ENCODE data around the gene TTF1. TPM values are rescaled to one million over a fixed set of nuclear protein-coding genes. Genes with fewer than 3 reads are reported as not detected.

TTF1 gene, protein sequence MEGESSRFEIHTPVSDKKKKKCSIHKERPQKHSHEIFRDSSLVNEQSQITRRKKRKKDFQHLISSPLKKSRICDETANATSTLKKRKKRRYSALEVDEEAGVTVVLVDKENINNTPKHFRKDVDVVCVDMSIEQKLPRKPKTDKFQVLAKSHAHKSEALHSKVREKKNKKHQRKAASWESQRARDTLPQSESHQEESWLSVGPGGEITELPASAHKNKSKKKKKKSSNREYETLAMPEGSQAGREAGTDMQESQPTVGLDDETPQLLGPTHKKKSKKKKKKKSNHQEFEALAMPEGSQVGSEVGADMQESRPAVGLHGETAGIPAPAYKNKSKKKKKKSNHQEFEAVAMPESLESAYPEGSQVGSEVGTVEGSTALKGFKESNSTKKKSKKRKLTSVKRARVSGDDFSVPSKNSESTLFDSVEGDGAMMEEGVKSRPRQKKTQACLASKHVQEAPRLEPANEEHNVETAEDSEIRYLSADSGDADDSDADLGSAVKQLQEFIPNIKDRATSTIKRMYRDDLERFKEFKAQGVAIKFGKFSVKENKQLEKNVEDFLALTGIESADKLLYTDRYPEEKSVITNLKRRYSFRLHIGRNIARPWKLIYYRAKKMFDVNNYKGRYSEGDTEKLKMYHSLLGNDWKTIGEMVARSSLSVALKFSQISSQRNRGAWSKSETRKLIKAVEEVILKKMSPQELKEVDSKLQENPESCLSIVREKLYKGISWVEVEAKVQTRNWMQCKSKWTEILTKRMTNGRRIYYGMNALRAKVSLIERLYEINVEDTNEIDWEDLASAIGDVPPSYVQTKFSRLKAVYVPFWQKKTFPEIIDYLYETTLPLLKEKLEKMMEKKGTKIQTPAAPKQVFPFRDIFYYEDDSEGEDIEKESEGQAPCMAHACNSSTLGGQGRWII
- total RNA-seq, result 10 to 100 TPM; 24.9 to 27.7 (median 26.1) TPM

DNA sequence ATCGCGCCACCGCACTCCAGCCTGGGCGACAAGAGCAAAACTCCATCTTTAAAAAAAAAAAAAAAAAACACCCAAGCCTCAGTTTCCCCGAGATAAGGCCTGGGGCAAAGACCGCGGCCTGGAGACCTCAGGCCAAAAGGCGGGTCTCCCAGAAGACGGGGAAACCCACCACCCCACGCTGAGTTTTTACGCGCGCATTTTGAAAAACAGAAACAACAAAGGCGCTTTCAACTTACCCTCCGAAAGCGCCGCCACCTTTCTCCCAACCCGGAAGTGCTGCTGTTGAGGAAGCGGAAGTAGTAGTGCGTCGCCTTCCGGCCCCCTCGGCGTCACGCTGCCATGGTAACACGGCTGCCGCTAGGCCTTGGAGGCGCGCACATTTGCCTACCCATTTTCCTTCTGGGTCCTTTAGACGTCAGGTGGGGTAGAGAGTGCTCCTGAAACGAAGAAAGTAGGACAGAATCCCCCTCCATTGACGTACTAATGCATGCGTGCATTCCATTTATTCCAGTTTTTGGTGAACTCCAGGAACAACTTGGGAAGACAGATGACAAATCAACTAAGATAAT lies at the start of gene TTF1:
Gene TTF1, minus strand, starts transcription at position 287 of the 569 bp plus-strand sequence. CDS start 4,019 bp downstream, outside the sequence.
- peaks cover 11% of the 10 kb centered on the region for H3K27me3 Mint-ChIP-seq (ENCODE audit: low read depth)
- ATAC-seq (peak; percentile 82 to 88), DNase-seq (peak; percentile 92)
- peak within 1 kb of the TSS; percentile 91 for H3K4me3 Mint-ChIP-seq
- peaks cover 59% of the 10 kb centered on the region for H3K4me1 Mint-ChIP-seq (ENCODE audit: low read depth)
- H3K9me3 Mint-ChIP-seq, result no peaks in the 10 kb centered on the region
- peaks cover 16% of the 10 kb centered on the region for H3K36me3 Mint-ChIP-seq (ENCODE audit: insufficient read depth)

DNA sequence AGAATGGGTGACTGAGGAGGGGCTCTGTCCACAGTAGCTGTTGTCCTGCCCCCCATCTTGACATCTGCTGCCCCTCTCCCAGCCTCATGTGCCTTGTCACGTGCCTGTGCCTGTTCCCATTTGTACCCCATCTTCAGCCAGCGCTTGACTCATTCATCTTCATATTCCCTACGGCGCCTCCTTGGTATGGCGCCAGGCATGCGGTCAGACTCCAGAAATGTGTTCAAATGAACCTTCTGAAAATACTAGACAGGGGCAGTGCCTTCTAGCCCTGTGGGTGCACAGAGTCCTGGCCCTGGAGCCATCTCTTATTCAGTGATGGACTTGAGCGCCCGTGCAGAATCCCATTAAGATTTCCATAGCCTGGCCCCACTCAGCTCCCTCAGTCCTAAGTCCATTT lies 49.6 kb upstream of the TTF1 start:
- Mint-ChIP-seq H3K4me3 (no peak overlapping the region), H3K4me1 (ENCODE audit: low read depth) (peaks cover 3% of the 10 kb centered on the region), H3K9me3 (no peaks in the 10 kb centered on the region), H3K27me3 (ENCODE audit: low read depth) (peaks cover 16% of the 10 kb centered on the region), H3K36me3 (ENCODE audit: insufficient read depth) (no peaks in the 10 kb centered on the region)
- DNase-seq (no peak), ATAC-seq (no peak)

DNA sequence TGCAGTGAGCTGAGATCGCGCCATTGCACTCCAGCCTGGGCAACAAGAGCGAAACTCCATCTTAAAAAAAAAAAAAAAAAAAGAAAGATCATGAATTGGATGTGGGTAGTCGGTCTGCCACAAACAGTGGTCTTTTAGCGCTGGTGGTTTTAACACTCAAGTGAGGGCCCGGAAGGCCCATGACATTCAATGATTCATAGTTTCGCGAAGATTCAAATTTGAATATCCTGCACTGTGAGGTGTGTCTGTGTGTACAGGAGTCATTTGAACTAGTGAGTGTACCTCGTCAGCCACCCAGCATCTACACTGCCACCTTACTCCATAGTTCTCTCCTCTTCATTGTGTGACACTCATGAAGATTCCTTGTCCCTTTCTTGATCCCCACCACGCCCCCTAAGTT lies 44.6 kb upstream of the TTF1 start:
- Mint-ChIP-seq H3K4me1 (ENCODE audit: low read depth) (peaks cover 3% of the 10 kb centered on the region), H3K27me3 (ENCODE audit: low read depth) (peaks cover 23% of the 10 kb centered on the region), H3K4me3 (no peak overlapping the region), H3K9me3 (no peaks in the 10 kb centered on the region), H3K36me3 (ENCODE audit: insufficient read depth) (no peaks in the 10 kb centered on the region)
- ATAC-seq (peak; percentile 90 to 95), DNase-seq (no peak)

DNA sequence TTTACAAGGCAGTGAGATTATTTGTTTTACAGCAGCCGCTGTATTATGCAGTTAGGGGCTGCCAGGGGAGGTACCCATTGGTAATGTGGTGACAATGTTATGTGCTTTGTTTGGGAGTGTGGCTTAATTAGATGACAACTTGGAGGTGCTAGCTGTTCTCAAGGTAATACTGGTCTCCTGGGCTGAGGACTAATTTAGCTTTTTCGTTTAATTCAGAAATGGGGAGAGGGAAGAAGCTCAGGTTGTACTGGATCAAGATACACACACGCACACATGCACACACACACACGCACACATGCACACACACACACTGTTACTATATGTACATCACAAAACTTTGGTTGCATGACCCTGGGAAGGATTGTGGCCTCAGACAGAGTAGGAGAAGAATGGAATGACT lies 41.3 kb upstream of the TTF1 start:
- H3K4me1 Mint-ChIP-seq (ENCODE audit: low read depth), result peaks cover 3% of the 10 kb centered on the region
- ATAC-seq (no peak), DNase-seq (no peak)
- H3K27me3 Mint-ChIP-seq (ENCODE audit: low read depth), result peaks cover 31% of the 10 kb centered on the region
- no peaks in the 10 kb centered on the region for H3K9me3 Mint-ChIP-seq
- no peak overlapping the region for H3K4me3 Mint-ChIP-seq
- H3K36me3 Mint-ChIP-seq (ENCODE audit: insufficient read depth), result no peaks in the 10 kb centered on the region

DNA sequence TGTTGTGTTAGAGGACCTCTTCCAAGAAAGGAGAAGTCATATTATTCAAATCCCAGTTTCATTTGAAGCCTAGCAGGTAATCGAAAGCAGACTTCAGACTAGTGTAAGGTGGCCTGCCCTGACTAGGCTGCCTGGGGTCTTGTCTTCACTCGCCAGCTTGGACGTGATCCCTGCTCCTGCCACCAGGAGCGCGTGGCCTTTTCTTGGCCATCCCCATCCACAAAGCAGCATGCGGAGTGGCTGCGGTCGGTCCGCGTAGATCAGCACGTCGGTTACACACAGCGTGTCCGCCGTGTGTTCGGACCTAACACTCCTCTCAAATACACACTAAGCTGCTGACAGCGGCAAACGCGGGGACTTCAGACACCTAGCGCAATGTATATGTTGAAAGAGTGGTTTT lies 40.7 kb upstream of the TTF1 start:
- Mint-ChIP-seq H3K4me1 (ENCODE audit: low read depth) (peaks cover 3% of the 10 kb centered on the region), H3K4me3 (no peak overlapping the region), H3K36me3 (ENCODE audit: insufficient read depth) (no peaks in the 10 kb centered on the region), H3K9me3 (no peaks in the 10 kb centered on the region), H3K27me3 (ENCODE audit: low read depth) (peaks cover 35% of the 10 kb centered on the region)
- DNase-seq (no peak), ATAC-seq (no peak)

DNA sequence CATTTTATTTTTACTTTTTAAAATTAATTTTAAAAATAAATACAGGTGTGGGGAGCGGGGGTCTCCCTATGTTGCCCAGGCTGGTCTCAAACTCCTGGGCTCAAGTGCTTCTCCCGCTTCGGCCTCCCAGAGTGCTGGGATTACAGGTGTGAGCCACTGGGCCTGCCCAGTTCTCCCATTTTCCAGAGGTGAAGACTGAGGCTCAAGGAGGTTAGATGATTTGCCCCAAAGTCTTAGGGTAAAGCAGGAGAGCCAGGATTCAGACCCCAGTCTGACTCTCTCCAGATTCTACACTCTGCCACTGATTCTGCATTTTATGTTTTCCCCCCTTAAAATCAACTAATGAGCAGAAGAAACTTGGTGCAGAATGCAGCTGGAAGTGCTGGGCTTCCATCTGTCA lies 40.2 kb upstream of the TTF1 start:
- no peak for ATAC-seq
- H3K4me1 Mint-ChIP-seq (ENCODE audit: low read depth), result peaks cover 3% of the 10 kb centered on the region
- peaks cover 33% of the 10 kb centered on the region for H3K27me3 Mint-ChIP-seq (ENCODE audit: low read depth)
- H3K4me3 Mint-ChIP-seq, result no peak overlapping the region
- no peak for DNase-seq
- no peaks in the 10 kb centered on the region for H3K9me3 Mint-ChIP-seq
- no peaks in the 10 kb centered on the region for H3K36me3 Mint-ChIP-seq (ENCODE audit: insufficient read depth)

DNA sequence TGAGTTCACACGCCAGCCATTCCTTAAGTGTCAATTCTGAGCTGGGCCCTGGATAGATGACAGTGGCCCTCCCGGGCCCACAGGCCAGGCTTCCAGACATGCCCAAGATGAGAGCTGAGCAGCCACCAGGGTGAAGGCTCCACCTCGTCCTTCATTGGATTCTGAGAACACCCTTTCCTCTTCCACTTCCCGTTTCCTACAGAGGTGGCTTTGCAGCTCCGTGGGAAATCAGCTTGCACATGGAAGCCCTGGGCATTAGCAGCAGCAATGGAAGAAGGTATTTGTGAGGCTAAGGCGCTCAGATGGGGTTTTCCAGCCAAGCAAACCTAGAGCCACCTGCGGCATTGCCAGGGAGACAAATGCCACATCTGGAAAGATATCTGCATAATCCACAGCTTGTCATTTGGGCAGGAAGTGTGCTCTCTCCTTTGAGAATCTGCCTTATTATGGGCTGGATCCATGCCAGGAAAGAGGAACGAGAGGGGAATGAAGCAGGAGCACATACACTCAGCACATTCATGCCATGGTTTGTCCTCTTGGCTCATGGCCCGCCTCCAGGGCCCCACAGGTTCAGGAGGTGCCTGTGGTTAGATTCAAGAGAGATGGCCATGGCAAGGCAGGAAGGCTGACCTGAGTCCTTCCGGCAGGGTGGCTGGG lies 37.4 kb upstream of the TTF1 start:
- H3K4me3 Mint-ChIP-seq, result no peak overlapping the region
- H3K27me3 Mint-ChIP-seq (ENCODE audit: low read depth), result peaks cover 40% of the 10 kb centered on the region

DNA sequence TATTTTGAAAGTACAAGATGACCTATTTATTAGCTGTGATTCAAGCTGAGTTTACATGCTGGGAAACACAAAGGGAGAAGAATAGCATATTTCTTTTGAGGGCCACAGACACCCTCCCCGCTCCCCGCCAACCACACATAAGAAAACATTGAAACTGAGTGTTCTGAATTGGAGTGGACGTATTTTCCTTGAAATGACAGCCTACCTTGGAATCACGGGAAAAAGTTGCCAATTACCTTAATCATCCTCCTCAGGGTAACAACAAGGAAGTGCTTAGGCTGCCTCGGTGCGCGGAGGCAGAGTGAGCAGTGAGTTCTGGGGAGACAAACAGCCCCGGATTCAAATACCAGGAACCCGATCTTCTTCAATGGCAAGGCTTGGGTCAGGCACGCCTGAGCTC lies 34.8 kb upstream of the TTF1 start:
- no peaks in the 10 kb centered on the region for H3K9me3 Mint-ChIP-seq

More for the DNA sequence above, 37.4 kb upstream of the TTF1 start:
- Mint-ChIP-seq H3K9me3 (no peaks in the 10 kb centered on the region), H3K36me3 (ENCODE audit: insufficient read depth) (no peaks in the 10 kb centered on the region), H3K4me1 (ENCODE audit: low read depth) (no peaks in the 10 kb centered on the region)
- ATAC-seq (no peak), DNase-seq (no peak)

DNA sequence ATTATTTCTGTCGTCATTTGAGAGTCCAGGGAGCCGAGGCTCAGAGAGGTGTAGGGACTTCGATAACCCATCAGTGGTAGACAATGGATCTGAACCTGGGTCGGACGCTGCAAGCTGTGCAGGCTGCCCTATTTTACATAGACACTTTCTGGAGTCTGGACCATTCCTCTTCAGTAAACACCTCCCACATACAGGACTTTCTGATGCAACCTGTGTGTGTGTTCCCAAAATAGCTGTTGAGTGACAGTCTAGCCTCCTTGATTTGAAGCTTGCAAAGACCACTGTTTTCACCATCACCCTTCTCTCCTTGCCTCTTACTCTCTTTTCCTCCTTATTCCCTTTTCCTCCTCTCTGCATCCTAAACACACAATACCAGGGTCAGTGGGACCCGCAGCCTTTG lies 34.1 kb upstream of the TTF1 start:
- no peaks in the 10 kb centered on the region for H3K9me3 Mint-ChIP-seq
- peaks cover 51% of the 10 kb centered on the region for H3K27me3 Mint-ChIP-seq (ENCODE audit: low read depth)
- H3K4me3 Mint-ChIP-seq, result no peak overlapping the region
- no peak for DNase-seq
- H3K4me1 Mint-ChIP-seq (ENCODE audit: low read depth), result no peaks in the 10 kb centered on the region
- no peak for ATAC-seq
- no peaks in the 10 kb centered on the region for H3K36me3 Mint-ChIP-seq (ENCODE audit: insufficient read depth)

More for the DNA sequence above, 34.8 kb upstream of the TTF1 start:
- no peak for DNase-seq
- Mint-ChIP-seq H3K36me3 (ENCODE audit: insufficient read depth) (no peaks in the 10 kb centered on the region), H3K4me3 (no peak overlapping the region), H3K4me1 (ENCODE audit: low read depth) (no peaks in the 10 kb centered on the region), H3K27me3 (ENCODE audit: low read depth) (peaks cover 48% of the 10 kb centered on the region)
- ATAC-seq, result no peak

DNA sequence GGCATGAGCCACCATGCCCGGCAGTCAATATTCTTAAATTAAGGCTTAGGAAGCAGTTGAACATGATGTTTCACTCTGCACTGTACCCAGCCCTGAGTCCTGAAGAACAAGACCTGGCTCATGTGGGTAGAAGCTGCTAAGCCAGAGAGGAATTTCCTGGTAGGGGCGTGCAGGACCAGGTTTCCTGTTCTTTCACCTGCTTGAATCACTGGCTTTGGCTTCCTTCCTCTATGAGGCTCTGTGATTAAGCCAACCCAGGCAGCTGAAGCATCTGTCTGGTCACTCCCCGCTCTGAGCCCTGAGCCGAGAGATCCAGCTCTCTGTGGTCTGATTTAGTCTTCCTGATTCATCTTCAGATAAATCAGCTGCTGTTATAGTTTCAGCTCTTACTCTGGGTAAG lies 32.5 kb upstream of the TTF1 start:
- no peaks in the 10 kb centered on the region for H3K36me3 Mint-ChIP-seq (ENCODE audit: insufficient read depth)
- DNase-seq (no peak), ATAC-seq (no peak)
- H3K4me1 Mint-ChIP-seq (ENCODE audit: low read depth), result no peaks in the 10 kb centered on the region
- H3K4me3 Mint-ChIP-seq, result no peak overlapping the region
- H3K9me3 Mint-ChIP-seq, result no peaks in the 10 kb centered on the region
- H3K27me3 Mint-ChIP-seq (ENCODE audit: low read depth), result peaks cover 52% of the 10 kb centered on the region

DNA sequence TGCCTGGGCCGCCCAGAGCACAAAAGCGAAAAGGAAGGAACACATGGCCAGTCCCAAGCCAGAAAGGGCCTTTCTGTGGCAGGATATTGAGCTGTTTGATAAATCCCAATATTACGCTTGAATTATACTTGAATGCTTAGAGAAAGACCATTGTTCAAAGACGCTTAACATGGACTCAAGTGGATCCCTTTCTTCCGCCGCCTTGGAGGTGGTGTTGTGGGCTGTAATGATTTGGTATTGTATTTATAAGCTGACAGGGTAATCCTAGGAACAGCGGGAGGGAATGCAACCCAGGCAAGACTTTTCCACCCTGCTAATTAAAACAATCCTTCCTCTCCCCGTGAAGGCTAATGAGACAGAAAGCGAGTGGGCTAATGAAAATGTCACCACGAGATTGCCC lies 28.2 kb upstream of the TTF1 start:
- Mint-ChIP-seq H3K36me3 (ENCODE audit: insufficient read depth) (no peaks in the 10 kb centered on the region), H3K27me3 (ENCODE audit: low read depth) (peaks cover 54% of the 10 kb centered on the region), H3K4me3 (no peak overlapping the region), H3K9me3 (no peaks in the 10 kb centered on the region), H3K4me1 (ENCODE audit: low read depth) (no peaks in the 10 kb centered on the region)
- no peak for ATAC-seq
- no peak for DNase-seq

DNA sequence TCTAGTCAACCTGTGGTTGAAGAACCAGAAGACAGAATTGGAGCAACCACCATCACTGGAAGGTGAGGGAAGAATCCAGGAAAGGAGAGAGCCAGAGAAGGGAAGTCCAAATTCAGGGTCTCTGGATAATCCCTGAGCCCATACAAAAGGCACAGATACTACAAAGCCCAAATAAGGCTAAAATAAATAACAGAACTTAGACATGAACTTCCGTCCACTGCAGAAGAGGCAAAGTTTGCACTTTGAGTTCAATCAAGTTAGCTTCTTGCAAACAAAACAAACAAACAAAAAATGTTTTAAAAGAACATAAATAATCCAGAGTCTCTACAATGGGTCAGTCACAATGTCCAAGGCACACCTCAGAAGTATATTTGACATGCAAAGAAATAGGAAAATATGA lies 24.4 kb upstream of the TTF1 start:
- Mint-ChIP-seq H3K4me3 (no peak overlapping the region), H3K36me3 (ENCODE audit: insufficient read depth) (no peaks in the 10 kb centered on the region), H3K27me3 (ENCODE audit: low read depth) (peaks cover 64% of the 10 kb centered on the region), H3K4me1 (ENCODE audit: low read depth) (no peaks in the 10 kb centered on the region), H3K9me3 (no peaks in the 10 kb centered on the region)
- no peak for DNase-seq
- ATAC-seq, result no peak

DNA sequence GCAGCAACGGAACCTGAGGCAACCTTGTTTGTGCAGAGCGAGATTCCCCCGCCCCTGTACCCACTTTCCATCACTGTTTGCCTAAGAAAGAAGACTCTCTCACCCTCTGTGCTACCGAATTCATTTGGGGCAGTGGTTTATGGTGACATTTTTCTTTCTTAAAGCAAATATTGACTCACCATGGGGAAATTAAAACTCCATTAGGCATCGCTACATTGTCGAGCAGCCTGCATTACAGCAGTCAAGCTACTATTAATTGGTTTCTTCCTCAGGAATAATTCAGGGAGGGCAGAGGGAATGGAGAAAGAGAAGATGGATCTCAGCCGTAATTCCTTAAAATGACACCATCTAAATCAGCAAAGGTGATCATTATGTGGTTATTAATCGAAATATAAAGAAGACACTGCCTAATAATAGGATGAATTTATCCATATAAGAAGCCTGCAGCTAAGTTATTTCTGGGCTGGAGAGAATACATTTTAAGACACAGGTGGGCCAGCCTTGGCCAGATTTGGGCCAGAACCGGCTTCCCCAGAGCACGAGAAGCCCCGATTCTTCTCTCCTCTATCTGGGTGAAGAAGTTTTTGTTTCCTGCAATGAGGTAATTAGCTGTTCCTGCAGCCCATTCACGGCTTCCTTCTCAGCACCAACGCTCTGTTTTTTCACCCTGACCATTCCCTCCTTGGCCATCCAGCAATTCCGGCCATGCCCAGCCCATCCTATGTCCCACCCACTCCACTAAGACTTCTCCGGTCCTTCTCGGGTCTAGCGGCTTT lies 20.2 kb upstream of the TTF1 start:
- Mint-ChIP-seq H3K27me3 (ENCODE audit: low read depth) (peaks cover 80% of the 10 kb centered on the region), H3K9me3 (no peaks in the 10 kb centered on the region)

More for the DNA sequence above, 20.2 kb upstream of the TTF1 start:
- ATAC-seq (no peak), DNase-seq (no peak)
- Mint-ChIP-seq H3K4me3 (no peak overlapping the region), H3K36me3 (ENCODE audit: insufficient read depth) (no peaks in the 10 kb centered on the region), H3K4me1 (ENCODE audit: low read depth) (no peaks in the 10 kb centered on the region)
